Dedifferentiated amniotic fluid mesenchymal stem cell (primary cell): ENCODE measurements around the gene MVB12A.

Experiments
- DNase-seq: peaks from one replicate; pipeline ENCODE4 v3.0.0-alpha.2; 2016; ENCODE audit errors: extremely low spot score

The MVB12A gene

GRCh38 chr19:17419621-17420474 lies at the start of gene MVB12A:
Gene MVB12A, plus strand, starts transcription at chr19:17420047. Its CDS starts 89 bp downstream, at chr19:17420136.
- peak; percentile 98 for DNase-seq

GRCh38 chr19:17376935-17377600 lies 42.8 kb upstream of the MVB12A start, which contains the start of gene PLVAP:
Gene PLVAP, minus strand, starts transcription at chr19:17377342. Its CDS starts 54 bp downstream, at chr19:17377288.
- no peak for DNase-seq

- no peak for DNase-seq
These were observed 41.6 kb upstream of the MVB12A start for GRCh38 chr19:17378271-17378670.

- no peak for DNase-seq
These were observed 40.6 kb upstream of the MVB12A start for GRCh38 chr19:17379221-17379631.

GRCh38 chr19:17380426-17381138 lies 39.3 kb upstream of the MVB12A start:
- no peak for DNase-seq

- DNase-seq, result peak; percentile 28
These were observed 33.8 kb upstream of the MVB12A start for GRCh38 chr19:17385878-17386611.

- no peak for DNase-seq
These were observed 30.6 kb upstream of the MVB12A start for GRCh38 chr19:17389288-17389687.

GRCh38 chr19:17389957-17390664 lies 29.7 kb upstream of the MVB12A start:
- no peak for DNase-seq

GRCh38 chr19:17390665-17391370 lies 29.0 kb upstream of the MVB12A start:
- peak; percentile 87 for DNase-seq

GRCh38 chr19:17391371-17392151 lies 28.3 kb upstream of the MVB12A start:
- DNase-seq, result no peak

GRCh38 chr19:17393002-17393401 lies 26.8 kb upstream of the MVB12A start:
- DNase-seq, result no peak

- DNase-seq, result no peak
These were observed 25.9 kb upstream of the MVB12A start, which contains the start of gene CCDC194 for GRCh38 chr19:17393914-17394313. Gene CCDC194, minus strand, starts transcription at chr19:17394196. Its CDS starts 38 bp downstream, at chr19:17394158.

- no peak for DNase-seq
These were observed 24.9 kb upstream of the MVB12A start for GRCh38 chr19:17394891-17395415.

- DNase-seq, result no peak
These were observed 20.8 kb upstream of the MVB12A start for GRCh38 chr19:17398902-17399527.

GRCh38 chr19:17401628-17402027 lies 18.2 kb upstream of the MVB12A start:
- no peak for DNase-seq

- no peak for DNase-seq
These were observed 16.6 kb upstream of the MVB12A start for GRCh38 chr19:17402982-17403855.

GRCh38 chr19:17404015-17404414 lies 15.8 kb upstream of the MVB12A start:
- DNase-seq, result no peak
